ENCODE measurements around the gene TMPRSS5. TPM values are rescaled to one million over a fixed set of nuclear protein-coding genes. Genes with fewer than 3 reads are reported as not detected.
"Not testable (repeated sequence)": the region's sequence is repeated elsewhere in the genome, so short reads cannot be mapped to it uniquely, and the experiment has no call there.

Gene TMPRSS5
- total RNA-seq, 1 donor from 2014 or later: 1.6 TPM

DNA sequence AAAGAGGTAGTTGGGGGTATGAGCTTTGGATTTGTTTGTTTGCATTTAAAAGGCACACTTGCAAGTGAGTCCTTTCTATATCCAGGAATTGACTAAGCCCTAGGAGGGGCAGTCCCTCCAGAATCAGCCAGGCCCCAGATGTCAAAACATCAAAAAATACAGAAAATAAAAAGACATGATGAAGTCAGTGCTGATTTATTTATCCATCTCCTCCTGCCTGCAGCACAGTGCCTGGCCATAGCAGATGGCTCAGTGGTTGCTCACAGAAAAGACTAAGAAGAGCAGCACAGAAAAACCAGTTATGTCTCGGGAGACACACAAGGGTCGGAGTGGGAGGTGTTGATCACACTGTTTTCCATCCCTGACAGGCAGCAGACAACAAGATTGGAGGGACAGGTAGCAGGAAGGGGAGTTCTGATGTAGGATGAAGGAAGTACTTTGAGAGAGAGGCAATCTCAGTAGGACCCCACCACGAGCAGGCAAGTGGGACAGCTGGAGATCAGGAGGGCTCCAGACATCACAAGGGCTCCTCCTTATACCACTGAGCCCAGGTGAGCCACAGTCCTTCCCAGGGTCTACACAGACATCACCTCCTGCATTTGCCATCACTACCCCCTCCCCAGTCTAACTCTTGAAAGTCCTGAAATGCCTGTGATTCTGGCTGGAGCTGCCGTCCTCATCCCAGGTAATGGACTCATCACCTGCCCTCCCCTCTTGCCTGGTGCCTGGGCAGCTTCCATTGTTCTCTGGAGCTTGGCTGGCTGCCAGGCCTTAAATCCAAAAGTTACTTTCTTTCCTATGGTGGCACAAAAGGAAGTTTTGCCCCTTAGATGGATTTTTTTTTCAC, 32.3 kb downstream of the TMPRSS5 start:
- Mint-ChIP-seq H3K4me1 (ENCODE audit: low read depth) (peaks cover 4% of the 10 kb centered on the region), H3K9me3 (peaks cover 2% of the 10 kb centered on the region), H3K27ac (no peak overlapping the region), H3K4me3 (no peak overlapping the region), H3K27me3 (ENCODE audit: insufficient read depth) (no peaks in the 10 kb centered on the region), H3K36me3 (ENCODE audit: low read depth) (peaks cover 2% of the 10 kb centered on the region)
- DNase-seq (ENCODE audit: low spot score): no peak
- intact Hi-C loops (cut with micrococcal nuclease): loop anchor here (2.0 kb wide), 1 partner anchor 79 kb away; no protein-coding TSS in a partner anchor

DNA sequence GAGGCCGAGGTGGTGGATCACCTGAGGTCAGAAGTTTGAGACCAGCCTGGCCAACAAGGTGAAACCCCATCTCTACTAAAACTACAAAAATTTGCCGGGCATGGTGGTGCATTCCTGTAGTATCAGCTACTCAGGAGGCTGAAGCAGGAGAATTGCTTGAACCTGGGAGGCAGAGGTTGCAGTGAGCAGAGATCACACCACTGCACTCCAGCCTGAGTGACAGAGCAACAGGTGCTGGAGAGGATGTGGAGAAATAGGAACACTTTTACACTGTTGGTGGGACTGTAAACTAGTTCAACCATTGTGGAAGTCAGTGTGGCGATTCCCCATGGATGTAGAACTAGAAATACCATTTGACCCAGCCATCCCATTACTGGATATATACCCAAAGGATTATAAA, 34.2 kb downstream of the TMPRSS5 start:
- H3K27me3 Mint-ChIP-seq (ENCODE audit: insufficient read depth); H3K4me1 Mint-ChIP-seq (ENCODE audit: low read depth); DNase-seq (ENCODE audit: low spot score); H3K27ac Mint-ChIP-seq; H3K4me3 Mint-ChIP-seq; H3K9me3 Mint-ChIP-seq; H3K36me3 Mint-ChIP-seq (ENCODE audit: low read depth); intact Hi-C loops (cut with micrococcal nuclease): not testable (repeated sequence)

DNA sequence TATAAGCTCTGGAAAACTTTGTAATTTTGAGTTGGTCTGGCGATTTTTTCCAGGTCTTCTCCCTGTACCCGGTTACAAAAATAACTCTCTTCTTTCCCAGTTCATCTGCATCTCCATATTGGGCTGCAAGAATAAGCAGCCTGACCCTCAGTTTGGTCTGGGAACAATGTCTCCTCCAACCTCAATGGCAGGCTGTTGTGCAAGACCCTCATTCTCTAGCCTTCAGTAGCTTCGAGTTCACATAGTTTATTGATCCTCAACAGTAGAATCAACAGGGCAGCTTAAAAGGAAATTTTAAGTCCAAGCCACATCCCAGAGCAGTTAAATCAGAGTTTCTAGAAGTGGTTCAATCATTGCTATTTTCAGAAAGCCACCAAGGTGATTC, 35.3 kb downstream of the TMPRSS5 start:
- Mint-ChIP-seq H3K4me1 (ENCODE audit: low read depth) (peaks cover 4% of the 10 kb centered on the region), H3K27ac (no peak overlapping the region), H3K4me3 (no peak overlapping the region), H3K27me3 (ENCODE audit: insufficient read depth) (no peaks in the 10 kb centered on the region), H3K9me3 (peaks cover 12% of the 10 kb centered on the region), H3K36me3 (ENCODE audit: low read depth) (peaks cover 4% of the 10 kb centered on the region)
- intact Hi-C loops (cut with micrococcal nuclease): no loop called here
- no peak for DNase-seq (ENCODE audit: low spot score)

DNA sequence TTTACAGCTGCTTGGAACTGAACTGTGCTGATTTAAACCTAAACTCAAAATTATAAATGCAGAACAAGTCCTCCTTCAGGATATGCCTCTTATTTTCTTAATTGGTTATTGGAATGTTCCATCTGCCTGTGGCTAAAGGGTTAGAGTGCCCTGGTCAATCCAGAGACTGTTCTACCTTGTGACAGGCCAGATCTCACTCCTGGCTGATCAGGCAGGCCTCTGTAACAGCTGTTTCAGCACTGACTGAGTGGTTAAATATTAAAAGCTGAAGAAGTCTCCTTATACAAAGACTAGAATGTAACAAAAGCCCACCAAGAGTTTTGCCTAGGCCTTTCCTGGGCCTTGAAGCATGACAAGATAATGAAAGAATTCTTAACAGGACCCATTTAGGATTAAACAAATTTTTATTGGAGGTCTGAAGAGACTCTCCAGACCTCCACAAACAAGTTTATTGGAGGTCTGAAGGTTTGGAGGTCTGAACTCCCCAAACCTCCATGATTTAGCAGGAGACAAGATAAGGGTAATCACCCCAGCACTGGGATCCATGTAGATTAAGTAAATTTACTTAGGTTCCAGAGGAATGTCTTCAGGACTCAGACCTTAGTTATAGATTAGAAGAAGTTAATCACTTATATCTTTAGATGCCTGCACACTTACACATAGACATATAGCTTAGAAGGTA, 35.8 kb downstream of the TMPRSS5 start:
- peaks cover 4% of the 10 kb centered on the region for H3K4me1 Mint-ChIP-seq (ENCODE audit: low read depth)
- no peak for DNase-seq (ENCODE audit: low spot score)
- no peak overlapping the region for H3K27ac Mint-ChIP-seq
- peaks cover 12% of the 10 kb centered on the region for H3K9me3 Mint-ChIP-seq
- H3K4me3 Mint-ChIP-seq: no peak overlapping the region
- intact Hi-C loops (cut with micrococcal nuclease): no loop called here
- no peaks in the 10 kb centered on the region for H3K27me3 Mint-ChIP-seq (ENCODE audit: insufficient read depth)
- peaks cover 4% of the 10 kb centered on the region for H3K36me3 Mint-ChIP-seq (ENCODE audit: low read depth)

DNA sequence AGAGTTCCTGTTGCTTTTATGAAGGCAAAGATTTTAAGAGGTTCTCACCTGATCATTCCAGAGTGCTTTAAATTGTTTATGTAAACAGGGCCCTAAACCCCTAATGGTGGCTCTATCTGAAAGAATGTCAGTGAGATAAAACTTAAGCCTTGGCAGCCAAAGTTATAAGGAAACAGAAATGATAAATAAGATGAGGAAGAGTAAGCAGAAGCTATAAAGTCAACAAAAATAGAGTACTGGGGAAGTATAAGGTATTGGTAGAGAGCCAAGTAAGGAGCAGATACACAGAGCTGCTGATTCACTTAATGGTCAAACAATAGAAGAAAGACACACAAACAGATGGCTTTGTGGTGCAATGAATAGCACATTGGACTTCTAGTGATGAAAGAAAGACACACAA, 37.9 kb downstream of the TMPRSS5 start:
- H3K4me1 Mint-ChIP-seq (ENCODE audit: low read depth): no peaks in the 10 kb centered on the region
- peaks cover 4% of the 10 kb centered on the region for H3K36me3 Mint-ChIP-seq (ENCODE audit: low read depth)
- intact Hi-C loops (cut with micrococcal nuclease): no loop called here
- H3K27ac Mint-ChIP-seq: no peak overlapping the region
- DNase-seq (ENCODE audit: low spot score): no peak
- H3K27me3 Mint-ChIP-seq (ENCODE audit: insufficient read depth): peaks cover 7% of the 10 kb centered on the region
- H3K4me3 Mint-ChIP-seq: no peak overlapping the region
- peaks cover 12% of the 10 kb centered on the region for H3K9me3 Mint-ChIP-seq

DNA sequence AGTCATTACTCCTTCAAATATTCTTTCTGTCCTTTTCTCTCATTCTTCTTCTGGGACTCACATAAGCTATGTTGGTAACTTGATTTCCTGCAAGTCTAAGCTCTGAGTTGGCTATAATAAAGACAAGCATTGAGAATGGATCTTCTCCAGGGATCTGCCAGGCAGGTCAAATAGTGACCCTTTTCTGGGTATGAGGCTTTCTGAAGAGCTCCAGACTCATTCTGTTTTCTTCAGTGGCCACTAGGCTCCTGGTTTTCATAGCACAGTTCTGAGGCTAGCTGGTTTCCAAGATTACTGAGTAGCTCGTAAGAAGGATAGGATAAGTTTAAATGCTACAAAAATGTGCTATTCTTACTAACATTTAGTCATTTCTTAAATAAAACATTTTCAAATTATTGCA, 38.3 kb downstream of the TMPRSS5 start:
- intact Hi-C loops (cut with micrococcal nuclease): no loop called here
- Mint-ChIP-seq H3K36me3 (ENCODE audit: low read depth) (peaks cover 4% of the 10 kb centered on the region), H3K27me3 (ENCODE audit: insufficient read depth) (peaks cover 7% of the 10 kb centered on the region), H3K9me3 (peaks cover 12% of the 10 kb centered on the region), H3K27ac (no peak overlapping the region), H3K4me1 (ENCODE audit: low read depth) (no peaks in the 10 kb centered on the region), H3K4me3 (no peak overlapping the region)
- no peak for DNase-seq (ENCODE audit: low spot score)

DNA sequence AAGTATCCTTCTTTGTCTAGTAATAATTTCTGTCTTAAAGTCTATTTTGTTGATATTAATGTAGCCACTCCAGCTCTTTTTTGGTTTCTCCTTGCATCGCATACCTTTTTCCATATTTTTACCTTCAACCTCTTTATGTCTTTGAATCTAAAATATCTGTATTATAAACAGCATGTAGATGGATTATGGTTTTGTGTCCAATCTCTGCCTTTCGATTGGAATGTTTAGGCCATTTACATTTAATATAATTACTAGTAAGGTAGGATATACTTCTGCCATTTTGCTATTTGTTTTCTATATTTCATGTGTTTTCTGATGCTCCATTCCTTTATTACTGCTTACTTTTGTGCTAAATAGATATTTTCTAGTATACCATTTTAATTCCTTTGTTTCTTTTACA, 39.5 kb downstream of the TMPRSS5 start:
- peaks cover 12% of the 10 kb centered on the region for H3K9me3 Mint-ChIP-seq
- H3K27me3 Mint-ChIP-seq (ENCODE audit: insufficient read depth): peaks cover 7% of the 10 kb centered on the region
- DNase-seq (ENCODE audit: low spot score): no peak
- no peak overlapping the region for H3K27ac Mint-ChIP-seq
- no peaks in the 10 kb centered on the region for H3K4me1 Mint-ChIP-seq (ENCODE audit: low read depth)
- intact Hi-C loops (cut with micrococcal nuclease): no loop called here
- H3K4me3 Mint-ChIP-seq: no peak overlapping the region
- peaks cover 4% of the 10 kb centered on the region for H3K36me3 Mint-ChIP-seq (ENCODE audit: low read depth)

DNA sequence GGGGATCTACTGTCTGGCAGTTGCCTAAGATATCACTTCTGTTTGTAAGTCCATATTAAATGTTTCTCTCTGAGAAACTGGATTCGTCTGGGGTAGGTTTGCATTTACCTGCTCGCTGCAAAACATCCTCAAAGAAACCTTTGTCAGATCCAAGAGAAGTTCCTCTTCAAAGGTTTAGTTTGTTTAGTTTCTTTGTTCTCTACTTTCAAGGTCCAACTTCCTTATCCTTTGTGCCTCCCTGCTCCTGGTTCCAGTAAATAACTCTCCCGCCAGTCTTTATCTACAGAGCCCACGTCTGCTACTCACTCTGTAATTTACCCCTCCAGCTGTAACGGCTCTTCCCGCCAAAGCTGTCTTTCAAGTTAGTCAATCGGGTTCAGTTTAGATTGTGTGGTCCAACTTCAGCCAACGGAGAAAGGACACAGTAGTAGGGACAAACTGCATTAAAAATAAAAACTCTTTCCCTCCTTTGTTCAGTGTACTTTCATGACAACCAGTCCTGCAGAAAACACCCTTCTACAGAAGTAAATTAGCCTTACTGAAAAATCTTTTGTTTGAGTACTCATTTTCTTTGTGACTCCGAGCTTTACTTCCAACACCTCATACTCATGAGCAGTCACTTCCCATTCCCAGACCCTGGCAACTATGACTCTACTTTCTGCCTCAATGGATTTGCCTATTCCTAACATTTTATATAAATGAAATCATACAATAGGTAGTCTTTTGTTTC, 41.0 kb downstream of the TMPRSS5 start:
- DNase-seq (ENCODE audit: low spot score): no peak
- Mint-ChIP-seq H3K36me3 (ENCODE audit: low read depth) (peaks cover 4% of the 10 kb centered on the region), H3K27ac (no peak overlapping the region), H3K4me1 (ENCODE audit: low read depth) (no peaks in the 10 kb centered on the region), H3K27me3 (ENCODE audit: insufficient read depth) (peaks cover 7% of the 10 kb centered on the region), H3K4me3 (no peak overlapping the region), H3K9me3 (peaks cover 12% of the 10 kb centered on the region)
- intact Hi-C loops (cut with micrococcal nuclease): no loop called here

DNA sequence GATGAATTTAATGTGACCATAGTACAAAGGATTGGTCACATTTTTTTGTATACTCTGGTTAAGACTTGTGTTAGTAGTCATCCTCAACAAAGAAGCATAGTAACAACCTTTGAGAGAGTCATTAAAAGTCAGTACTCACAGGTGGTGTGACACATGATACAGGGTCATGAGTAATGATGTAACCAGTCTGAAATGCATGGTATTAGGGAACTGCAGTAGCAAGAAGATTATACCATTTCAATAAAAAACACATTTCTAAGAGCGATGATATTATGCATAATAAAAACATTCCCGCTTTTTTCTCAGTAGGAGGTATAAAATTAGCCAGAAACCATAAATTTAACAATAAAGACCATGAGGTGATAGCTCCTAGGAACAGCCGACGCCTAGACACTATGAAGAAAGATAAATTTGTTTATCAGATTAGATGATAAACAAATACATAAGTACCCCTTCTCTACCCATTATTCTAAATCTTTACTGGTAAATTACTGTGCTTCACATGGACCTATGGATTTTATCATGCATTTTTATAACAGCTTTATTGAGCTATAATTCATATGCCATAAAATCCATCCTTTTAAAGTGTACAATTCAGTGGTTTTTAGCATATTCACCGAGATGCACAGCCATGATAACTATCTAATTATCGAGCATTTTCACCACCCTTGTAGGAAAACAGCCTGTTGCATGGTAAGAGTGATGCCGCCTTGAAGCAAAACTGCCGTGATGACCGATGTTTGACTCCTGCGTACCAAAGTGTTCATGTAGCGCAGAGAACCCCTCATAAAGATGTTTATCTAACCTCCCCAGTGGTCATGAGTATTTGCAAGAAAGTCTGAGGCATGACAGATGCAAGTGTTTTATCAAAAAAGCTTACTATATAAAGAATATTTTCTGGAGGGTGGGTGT, 41.8 kb downstream of the TMPRSS5 start:
- Mint-ChIP-seq H3K27ac (no peak overlapping the region), H3K27me3 (ENCODE audit: insufficient read depth) (peaks cover 7% of the 10 kb centered on the region), H3K9me3 (peaks cover 12% of the 10 kb centered on the region), H3K36me3 (ENCODE audit: low read depth) (peaks cover 4% of the 10 kb centered on the region), H3K4me1 (ENCODE audit: low read depth) (no peaks in the 10 kb centered on the region), H3K4me3 (no peak overlapping the region)
- no peak for DNase-seq (ENCODE audit: low spot score)
- intact Hi-C loops (cut with micrococcal nuclease): no loop called here

DNA sequence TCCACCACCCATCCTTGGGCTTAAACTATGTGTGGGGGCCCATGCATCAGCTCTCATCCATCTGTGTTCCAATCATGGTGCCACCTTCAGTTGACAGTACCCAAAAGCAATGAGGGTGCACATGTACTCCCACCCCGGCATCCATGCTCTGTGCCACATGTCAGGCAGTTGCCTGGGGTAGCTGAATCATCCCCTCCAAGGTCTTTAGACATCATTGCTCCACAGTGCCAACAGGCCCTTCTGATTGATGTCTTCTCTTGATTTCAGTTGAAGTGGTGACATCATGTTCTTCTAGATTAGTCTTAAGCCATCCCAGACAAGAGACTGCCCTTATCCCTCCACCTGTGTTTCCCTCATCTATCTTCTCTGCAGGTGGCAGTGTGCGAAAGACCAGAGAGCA, 42.5 kb downstream of the TMPRSS5 start:
- intact Hi-C loops (cut with micrococcal nuclease): no loop called here
- H3K4me1 Mint-ChIP-seq (ENCODE audit: low read depth): no peaks in the 10 kb centered on the region
- peaks cover under 1% of the 10 kb centered on the region for H3K36me3 Mint-ChIP-seq (ENCODE audit: low read depth)

DNA sequence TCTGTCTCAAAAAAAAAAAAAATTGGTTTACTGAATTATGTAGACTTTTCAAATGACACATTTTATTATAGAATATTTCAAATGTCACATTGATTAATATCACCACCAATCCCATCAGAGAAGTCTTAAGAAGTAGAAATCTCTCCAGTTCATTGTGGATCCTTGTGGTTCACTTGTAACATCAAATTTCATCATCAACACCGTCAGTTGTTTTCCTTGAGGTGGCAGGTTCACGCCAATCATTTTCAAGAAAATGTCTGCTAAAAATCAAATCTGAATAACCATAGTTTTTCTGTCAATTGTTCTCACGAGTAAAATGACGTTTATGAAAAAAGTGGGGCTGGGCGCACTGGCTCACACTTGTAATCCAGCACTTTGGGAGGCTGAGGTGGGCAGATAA, 50.3 kb downstream of the TMPRSS5 start:
- no peak overlapping the region for H3K4me3 Mint-ChIP-seq

More for the DNA sequence above, 42.5 kb downstream of the TMPRSS5 start:
- no peak for DNase-seq (ENCODE audit: low spot score)
- Mint-ChIP-seq H3K9me3 (peaks cover 8% of the 10 kb centered on the region), H3K27me3 (ENCODE audit: insufficient read depth) (peaks cover 7% of the 10 kb centered on the region), H3K4me3 (no peak overlapping the region), H3K27ac (no peak overlapping the region)

DNA sequence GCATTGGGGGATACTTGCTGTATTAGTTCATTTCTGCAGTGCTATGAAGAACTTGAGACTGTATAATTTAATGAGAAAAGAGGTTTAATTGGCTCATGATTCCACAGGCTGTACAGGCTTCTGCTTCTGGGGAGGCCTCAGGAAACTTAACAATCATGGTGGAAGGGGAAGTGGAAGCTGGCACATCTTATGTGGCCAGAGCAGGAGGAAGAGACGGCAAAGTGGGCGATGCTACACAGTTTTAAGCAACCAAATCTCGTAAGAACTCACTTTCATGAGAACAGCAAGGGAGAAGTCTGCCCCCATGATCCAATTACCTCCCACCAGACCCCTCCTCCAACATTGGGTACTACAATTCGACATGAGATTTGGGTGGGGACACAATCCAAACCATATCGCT, 55.1 kb downstream of the TMPRSS5 start:
- Mint-ChIP-seq H3K4me3 (no peak overlapping the region), H3K27ac (no peak overlapping the region), H3K9me3 (no peaks in the 10 kb centered on the region), H3K27me3 (ENCODE audit: insufficient read depth) (peaks cover 3% of the 10 kb centered on the region), H3K4me1 (ENCODE audit: low read depth) (peaks cover 5% of the 10 kb centered on the region), H3K36me3 (ENCODE audit: low read depth) (no peaks in the 10 kb centered on the region)
- DNase-seq (ENCODE audit: low spot score): no peak
- intact Hi-C loops (cut with micrococcal nuclease): no loop called here

More for the DNA sequence above, 50.3 kb downstream of the TMPRSS5 start:
- Mint-ChIP-seq H3K36me3 (ENCODE audit: low read depth) (no peaks in the 10 kb centered on the region), H3K9me3 (no peaks in the 10 kb centered on the region), H3K27ac (no peak overlapping the region), H3K27me3 (ENCODE audit: insufficient read depth) (no peaks in the 10 kb centered on the region), H3K4me1 (ENCODE audit: low read depth) (no peaks in the 10 kb centered on the region)
- no peak for DNase-seq (ENCODE audit: low spot score)
- intact Hi-C loops (cut with micrococcal nuclease): no loop called here

All from activated T-helper 1 cell treated with anti-CD3 and anti-CD28 coated beads, Interleukin-12 subunit alpha, Interleukin-12 subunit beta, Interleukin-2, Interleukin-4 antibody, amounts not matched to agents 30 ng/mL and 10 ng/mL and 1 ng/mL, durations not matched to agents 14 hours and 24 hours and 36 hours (primary cell).